RWPE2 (cell line): ENCODE data around the gene CMC4.

Source experiments
- ATAC-seq: fragments of 200-7000 bp; cut with Tn5 transposase; 3 replicates; pipeline ENCODE4 v1.9.1; 2021; ENCODE audit warnings: low read depth
- DNase-seq: peaks from one replicate; pipeline ENCODE4 v3.0.0-alpha.2; 2020; ENCODE audit warnings: low spot score
- H3K27ac ChIP-seq: fragments of 450-650 bp; 2 replicates; pipeline ENCODE4 v1.5.1; 2017; ENCODE audit warnings: mild to moderate bottlenecking; ENCODE audit not compliant: poor library complexity, severe bottlenecking
- H3K27me3 ChIP-seq: fragments of 250-450 bp; sonication (Bioruptor Pico); 2 replicates; pipeline ENCODE4 v1.5.1; 2021; ENCODE audit warnings: mild to moderate bottlenecking, moderate library complexity; ENCODE audit not compliant: insufficient read depth, poor library complexity, severe bottlenecking
- H3K36me3 ChIP-seq: fragments of 250-450 bp; sonication (Bioruptor Pico); 2 replicates; pipeline ENCODE4 v1.5.1; 2020; ENCODE audit warnings: low read depth, mild to moderate bottlenecking, moderate library complexity
- H3K4me1 ChIP-seq: fragments of 250-450 bp; sonication (Bioruptor Pico); 2 replicates; pipeline ENCODE4 v1.5.1; 2021; ENCODE audit warnings: mild to moderate bottlenecking, moderate library complexity; ENCODE audit not compliant: insufficient read depth, poor library complexity, severe bottlenecking
- H3K4me3 ChIP-seq: fragments of 250-450 bp; sonication (Bioruptor Pico); 2 replicates; pipeline ENCODE4 v1.5.1; 2021; ENCODE audit warnings: mild to moderate bottlenecking, moderate library complexity; ENCODE audit not compliant: severe bottlenecking
- H3K9me3 ChIP-seq: fragments of 250-450 bp; sonication (Bioruptor Pico); 2 replicates; pipeline ENCODE4 v1.5.1; 2021; ENCODE audit warnings: mild to moderate bottlenecking, moderate library complexity; ENCODE audit not compliant: severe bottlenecking
- TF ChIP-seq, protein P1 (sequence below): fragments of 450-650 bp; IDR thresholded peaks from one replicate; pipeline ENCODE4 v1.5.1; 2017; ENCODE audit warnings: mild to moderate bottlenecking, moderate library complexity; ENCODE audit not compliant: poor library complexity, severe bottlenecking

The CMC4 gene

DNA sequence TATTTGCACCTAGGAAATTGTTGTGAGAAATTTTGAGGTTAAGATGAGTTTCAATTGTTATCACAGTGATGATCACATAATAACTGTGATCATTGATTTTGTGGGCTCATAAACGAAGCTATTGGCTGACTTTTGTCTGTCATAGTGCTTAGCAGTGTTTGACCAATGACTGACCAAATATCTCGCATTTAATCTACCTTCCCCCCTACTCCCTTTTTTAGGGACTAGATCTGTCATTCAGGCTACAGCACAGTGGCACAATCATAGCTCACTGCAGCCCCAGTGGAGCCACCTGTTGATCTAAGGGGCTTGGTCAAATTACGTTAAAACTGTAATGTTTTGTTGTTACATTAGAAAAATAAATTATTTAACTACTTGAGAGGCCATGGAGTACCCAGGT, 42.8 kb downstream of the CMC4 start:
- no peak for DNase-seq
- Histone ChIP-seq H3K36me3 (no peaks in the 10 kb centered on the region), H3K4me3 (peak overlapping the region; percentile 45), H3K27me3 (no peaks in the 10 kb centered on the region), H3K27ac (peak overlapping the region; percentile 89), H3K4me1 (peaks cover 3% of the 10 kb centered on the region), H3K9me3 (no peaks in the 10 kb centered on the region)
- TF ChIP-seq, protein P1, sequence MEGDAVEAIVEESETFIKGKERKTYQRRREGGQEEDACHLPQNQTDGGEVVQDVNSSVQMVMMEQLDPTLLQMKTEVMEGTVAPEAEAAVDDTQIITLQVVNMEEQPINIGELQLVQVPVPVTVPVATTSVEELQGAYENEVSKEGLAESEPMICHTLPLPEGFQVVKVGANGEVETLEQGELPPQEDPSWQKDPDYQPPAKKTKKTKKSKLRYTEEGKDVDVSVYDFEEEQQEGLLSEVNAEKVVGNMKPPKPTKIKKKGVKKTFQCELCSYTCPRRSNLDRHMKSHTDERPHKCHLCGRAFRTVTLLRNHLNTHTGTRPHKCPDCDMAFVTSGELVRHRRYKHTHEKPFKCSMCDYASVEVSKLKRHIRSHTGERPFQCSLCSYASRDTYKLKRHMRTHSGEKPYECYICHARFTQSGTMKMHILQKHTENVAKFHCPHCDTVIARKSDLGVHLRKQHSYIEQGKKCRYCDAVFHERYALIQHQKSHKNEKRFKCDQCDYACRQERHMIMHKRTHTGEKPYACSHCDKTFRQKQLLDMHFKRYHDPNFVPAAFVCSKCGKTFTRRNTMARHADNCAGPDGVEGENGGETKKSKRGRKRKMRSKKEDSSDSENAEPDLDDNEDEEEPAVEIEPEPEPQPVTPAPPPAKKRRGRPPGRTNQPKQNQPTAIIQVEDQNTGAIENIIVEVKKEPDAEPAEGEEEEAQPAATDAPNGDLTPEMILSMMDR: no peak
- ATAC-seq: no peak

DNA sequence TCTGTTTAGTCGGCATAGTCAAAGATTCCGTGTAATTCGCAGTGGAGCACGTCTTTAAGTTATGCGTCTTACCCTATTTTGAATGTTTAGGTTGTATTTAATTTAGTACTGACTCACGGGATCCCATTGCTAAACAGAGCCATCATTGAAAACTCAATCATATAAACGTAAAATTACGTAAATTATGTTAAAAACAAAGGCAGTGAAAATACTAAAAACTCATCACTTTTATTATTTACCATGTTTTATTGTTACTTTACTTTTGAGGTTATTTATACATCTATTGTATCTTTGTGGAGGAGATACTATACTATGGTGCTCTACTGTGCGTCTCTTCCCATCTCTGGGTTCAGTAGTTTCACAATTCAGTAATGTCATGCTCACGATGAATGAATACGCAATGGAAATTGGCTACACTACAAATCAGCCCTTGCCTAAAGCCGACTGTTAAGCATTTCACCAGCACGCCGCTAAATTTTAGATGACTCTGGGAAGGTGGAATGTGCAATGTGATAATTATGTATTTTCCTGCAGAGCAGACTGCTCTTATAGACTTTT, 43.3 kb downstream of the CMC4 start:
- no peaks in the 10 kb centered on the region for H3K27me3 ChIP-seq
- ATAC-seq: peak; percentile 34; the same call in 2 of the 3 replicates
- TF ChIP-seq, protein P1: no peak
- H3K4me1 ChIP-seq: peaks cover 3% of the 10 kb centered on the region
- H3K4me3 ChIP-seq: peak overlapping the region; percentile 45
- H3K27ac ChIP-seq: peak overlapping the region; percentile 89
- no peak for DNase-seq
- H3K36me3 ChIP-seq: no peaks in the 10 kb centered on the region
- no peaks in the 10 kb centered on the region for H3K9me3 ChIP-seq

DNA sequence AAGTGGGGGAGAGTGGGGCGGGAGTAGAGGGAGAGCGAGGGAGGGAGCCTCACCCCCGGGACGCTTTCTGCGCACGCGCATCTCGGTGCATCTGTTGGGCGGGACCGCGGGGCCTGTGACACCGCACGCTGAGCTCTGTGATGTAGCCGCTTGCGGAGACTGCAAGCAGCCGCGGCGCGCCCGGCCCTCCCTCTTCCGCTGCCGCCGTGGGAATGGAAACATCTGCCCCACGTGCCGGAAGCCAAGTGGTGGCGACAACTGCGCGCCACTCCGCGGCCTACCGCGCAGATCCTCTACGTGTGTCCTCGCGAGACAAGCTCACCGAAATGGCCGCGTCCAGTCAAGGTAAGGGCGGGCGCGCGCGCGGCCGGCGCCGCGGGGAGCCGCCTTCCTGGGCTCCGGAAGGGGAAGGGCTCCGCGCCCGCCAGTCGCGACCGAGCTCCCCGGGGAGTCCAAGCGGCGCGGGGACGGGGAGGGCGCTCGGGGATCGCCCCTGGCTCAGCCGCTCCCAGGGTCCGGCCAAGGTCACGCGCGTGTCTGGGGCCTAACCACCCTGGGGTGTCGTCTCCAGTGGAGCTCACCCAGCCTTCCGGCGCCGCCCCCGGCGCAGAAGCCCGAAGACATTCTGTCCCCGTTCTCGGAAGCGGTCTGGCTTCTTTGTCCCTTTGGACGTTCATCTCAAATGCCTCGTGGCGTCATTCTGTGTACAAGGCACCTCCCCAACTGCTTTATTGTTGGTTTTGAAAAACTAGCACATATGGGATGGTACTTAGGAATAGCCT, 44.0 kb downstream of the CMC4 start, which contains the start of gene FUNDC2:
Gene FUNDC2, plus strand, starts transcription at position 118 of the 782 bp plus-strand sequence. Its CDS starts 95 bp downstream, at position 213.
- Histone ChIP-seq H3K4me3 (peak within 1 kb of the TSS; percentile 45), H3K36me3 (no peaks in the 10 kb centered on the region), H3K4me1 (peaks cover 3% of the 10 kb centered on the region), H3K27me3 (no peaks in the 10 kb centered on the region), H3K9me3 (no peaks in the 10 kb centered on the region), H3K27ac (peak within 1 kb of the TSS; percentile 89)
- DNase-seq (peak; percentile 82), ATAC-seq (peak; percentile 84)
- TF ChIP-seq, protein P1: no peak

DNA sequence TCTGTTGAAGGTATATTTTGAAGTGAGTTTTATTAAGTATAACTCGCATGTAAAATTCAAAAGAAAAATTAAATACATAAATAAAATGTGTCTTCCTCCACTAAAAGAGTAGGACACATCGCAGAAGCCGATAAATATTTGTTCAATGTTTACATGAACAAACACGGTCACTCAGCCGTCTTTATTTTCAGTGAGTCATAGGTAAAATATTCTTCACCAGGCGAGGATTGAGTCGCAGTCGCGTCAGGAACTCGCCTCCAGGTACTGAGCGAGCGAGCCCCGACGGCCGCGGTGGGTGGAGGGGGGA, 44.6 kb downstream of the CMC4 start:
- Histone ChIP-seq H3K4me1 (peaks cover 3% of the 10 kb centered on the region), H3K4me3 (peak overlapping the region; percentile 45), H3K27ac (peak overlapping the region; percentile 89), H3K9me3 (no peaks in the 10 kb centered on the region), H3K27me3 (no peaks in the 10 kb centered on the region), H3K36me3 (no peaks in the 10 kb centered on the region)
- TF ChIP-seq, protein P1: no peak
- ATAC-seq: peak; percentile 71; the same call in 2 of the 3 replicates
- DNase-seq: no peak
